B cell (primary cell): ENCODE results near the gene SSU72.

ENCODE experiments used
- CTCF ChIP-seq: fragments of 200-600 bp; IDR thresholded peaks from one replicate; pipeline ENCODE4 v1.8.0; 2022; ENCODE audit warnings: antibody characterized with exemption, mild to moderate bottlenecking
- EZH2 ChIP-seq: IDR thresholded peaks from 2 replicates; pipeline ENCODE4 v1.6.1; 2012; ENCODE audit warnings: borderline replicate concordance, low read depth, mild to moderate bottlenecking, moderate library complexity, low read length; ENCODE audit not compliant: insufficient read depth, poor library complexity, severe bottlenecking

- TF ChIP-seq EZH2 (no peak), CTCF (peak; percentile 25)
These were observed 22.7 kb upstream of the SSU72 start for GRCh38 chr1:1597275-1597930.
